BLaER1 treated with 17β-estradiol and CSF1 and Interleukin-3, amounts not matched to agents 10 nM and 100 nM (cell line): ENCODE results near the gene CAPNS1.

Experiments used
- H3K27ac ChIP-seq, 11 experiments: shearing (Covaris generic); formaldehyde crosslinking; 2 replicates each; pipeline ENCODE4 v1.8.1; 2022
- H3K27me3 ChIP-seq, 11 experiments: shearing (Covaris generic); formaldehyde crosslinking; 2 replicates each; pipeline ENCODE4 v1.8.1; 2022
- H3K36me3 ChIP-seq, 11 experiments: shearing (Covaris generic); formaldehyde crosslinking; 2 replicates each; pipeline ENCODE4 v1.8.1; 2022
- H3K4me1 ChIP-seq, 10 experiments: shearing (Covaris generic); formaldehyde crosslinking; 2 replicates each; pipeline ENCODE4 v1.8.1; 2022
- H3K4me2 ChIP-seq, 11 experiments: shearing (Covaris generic); formaldehyde crosslinking; 2 replicates each; pipeline ENCODE4 v1.8.1; 2022
- H3K4me3 ChIP-seq, 10 experiments: shearing (Covaris generic); formaldehyde crosslinking; 2 replicates each; pipeline ENCODE4 v1.8.1; 2022
- H3K9ac ChIP-seq, 11 experiments: shearing (Covaris generic); formaldehyde crosslinking; 2 replicates each; pipeline ENCODE4 v1.8.1; 2022
- H3K9me3 ChIP-seq, 11 experiments: shearing (Covaris generic); formaldehyde crosslinking; replicated peaks in 1 of 11; 2 replicates each; pipeline ENCODE4 v1.8.1; 2022
- H4K20me1 ChIP-seq, 11 experiments: shearing (Covaris generic); formaldehyde crosslinking; 2 replicates each; pipeline ENCODE4 v1.8.1; 2022
- Cebpa-rat ChIP-seq, 11 experiments: shearing (Covaris generic); IDR thresholded peaks; 2 replicates each; pipeline ENCODE4 v1.8.1; 2022

CAPNS1 gene

DNA sequence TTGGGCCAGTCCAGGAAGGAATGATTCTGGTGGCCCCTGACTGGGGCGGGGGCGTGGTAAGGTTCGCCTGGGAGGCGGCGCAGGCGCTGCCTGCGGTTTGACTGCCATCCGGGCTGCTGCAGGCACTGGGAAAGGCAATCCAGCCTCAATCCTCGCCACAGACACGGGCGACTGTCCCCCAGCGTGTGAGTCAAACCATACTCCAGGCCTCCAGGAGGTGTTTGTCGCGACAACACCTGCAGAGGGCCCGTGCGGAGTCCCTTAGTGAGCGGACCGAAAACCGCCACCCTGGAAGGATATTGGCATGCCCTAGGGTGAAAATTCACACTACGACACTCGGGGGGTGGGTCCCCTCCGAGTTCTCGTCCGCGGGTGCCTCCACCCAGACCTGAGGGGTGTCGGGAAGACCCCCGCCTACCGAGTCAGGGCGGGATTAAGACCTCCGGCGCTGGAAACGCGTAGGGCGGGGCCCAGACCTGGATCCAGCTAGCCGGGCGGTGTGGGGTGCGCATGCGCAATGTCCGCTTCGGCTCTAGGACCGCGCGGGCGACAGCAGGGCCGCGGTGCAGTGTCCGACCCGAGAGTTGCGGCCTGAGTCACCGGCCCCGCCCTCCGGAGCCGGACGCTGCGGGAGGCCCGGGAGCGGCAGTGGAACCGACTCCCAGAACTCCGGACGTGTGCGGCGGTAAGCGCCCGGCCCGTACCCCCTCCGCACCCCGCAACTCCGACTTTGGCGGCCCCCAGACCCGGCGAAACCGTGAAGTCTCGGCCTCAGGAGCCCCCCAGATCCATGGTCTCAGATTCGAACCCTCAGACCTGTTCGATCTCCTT, at the start of gene CAPNS1:
CAPNS1 (plus strand) TSS at position 594 of the 831 bp plus-strand sequence. CDS start 946 bp downstream, outside the sequence.
- H4K20me1 ChIP-seq, result peaks cover 14 to 30% (median 24%) of the 10 kb centered on the region in 11 experiments
- no peak for TF ChIP-seq Cebpa-rat (IDR thresholded peaks at IDR 0.05)
- H3K4me2 ChIP-seq, result peak within 1 kb of the TSS; percentile 68 to 91 (median 83)
- H3K9ac ChIP-seq, result peak within 1 kb of the TSS; percentile 92 to 98 (median 97)
- H3K27me3 ChIP-seq, result no peaks in the 10 kb centered on the region
- H3K27ac ChIP-seq, result peak within 1 kb of the TSS; percentile 91 to 98 (median 93)
- H3K4me1 ChIP-seq, result peaks cover 15 to 42% (median 22%) of the 10 kb centered on the region in 10 experiments
- H3K4me3 ChIP-seq, result peak within 1 kb of the TSS; percentile 84 to 99 (median 96)
- H3K36me3 ChIP-seq, result peaks cover 27 to 34% (median 30%) of the 10 kb centered on the region in 11 experiments
- H3K9me3 ChIP-seq, result no peaks in the 10 kb centered on the region

GRCh38 chr19:36090910-36091695, 48.8 kb upstream of the CAPNS1 start:
- no peaks in the 10 kb centered on the region for H3K4me1 ChIP-seq
- no peak overlapping the region for H3K27ac ChIP-seq
- H3K4me3 ChIP-seq, result no peak overlapping the region
- peaks cover 4 to 100% (median 98%) of the 10 kb centered on the region in 11 experiments for H3K36me3 ChIP-seq
- H3K27me3 ChIP-seq, result no peaks in the 10 kb centered on the region
- TF ChIP-seq Cebpa-rat (IDR thresholded peaks at IDR 0.05), result no peak
- H3K9ac ChIP-seq, result no peak overlapping the region
- no peaks in the 10 kb centered on the region for H3K9me3 ChIP-seq
- H4K20me1 ChIP-seq, result peaks cover 0 to 49% (median 0%) of the 10 kb centered on the region in 11 experiments; a peak in 4 of 22 replicates
- H3K4me2 ChIP-seq, result no peak overlapping the region

GRCh38 chr19:36092566-36092965, 47.3 kb upstream of the CAPNS1 start:
- TF ChIP-seq Cebpa-rat (IDR thresholded peaks at IDR 0.05), result no peak
- peaks cover 6 to 100% (median 96%) of the 10 kb centered on the region in 11 experiments; a peak in 21 of 22 replicates for H3K36me3 ChIP-seq
- peaks cover 0 to 43% (median 0%) of the 10 kb centered on the region in 11 experiments; a peak in 4 of 22 replicates for H4K20me1 ChIP-seq
- no peak overlapping the region for H3K4me2 ChIP-seq
- H3K4me1 ChIP-seq, result no peaks in the 10 kb centered on the region
- H3K9me3 ChIP-seq, result no peaks in the 10 kb centered on the region
- H3K27ac ChIP-seq, result no peak overlapping the region
- no peak overlapping the region for H3K4me3 ChIP-seq
- H3K9ac ChIP-seq, result 0 out of 22 replicates have a peak overlapping the region, but pooled peaks of 1 of the 11 experiments have one; percentile 22
- H3K27me3 ChIP-seq, result no peaks in the 10 kb centered on the region

DNA sequence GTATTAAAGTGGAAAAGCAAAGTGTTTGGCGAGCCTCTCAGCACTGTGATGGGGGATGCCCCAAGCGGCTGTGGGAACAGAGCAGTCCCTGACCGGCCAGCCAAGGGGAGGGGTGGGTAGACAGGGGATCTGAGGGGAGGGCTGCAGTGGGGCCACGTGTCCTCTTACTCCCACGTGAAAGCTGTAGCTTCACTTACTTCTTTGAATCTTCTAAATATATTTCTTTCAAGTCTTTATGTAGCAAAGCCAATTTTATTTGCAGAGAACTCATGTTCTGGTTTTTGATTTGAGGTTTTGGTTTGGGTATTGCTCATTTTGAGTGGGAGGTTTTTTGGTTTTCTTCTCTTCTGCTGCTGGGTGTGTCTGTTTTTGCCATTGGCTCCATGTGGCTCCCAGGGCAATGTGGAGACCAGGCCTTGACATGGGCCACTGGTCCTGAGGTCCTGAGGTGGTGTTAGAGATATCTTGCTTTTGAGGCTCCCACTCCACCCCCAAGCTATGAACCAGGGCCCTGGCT, 46.7 kb upstream of the CAPNS1 start:
- no peak overlapping the region for H3K4me2 ChIP-seq
- no peak overlapping the region for H3K27ac ChIP-seq
- peaks cover 6 to 100% (median 96%) of the 10 kb centered on the region in 11 experiments; a peak in 21 of 22 replicates for H3K36me3 ChIP-seq
- no peaks in the 10 kb centered on the region for H3K4me1 ChIP-seq
- H3K27me3 ChIP-seq, result no peaks in the 10 kb centered on the region
- H3K4me3 ChIP-seq, result no peak overlapping the region
- no peak overlapping the region for H3K9ac ChIP-seq
- H3K9me3 ChIP-seq, result no peaks in the 10 kb centered on the region
- no peak for TF ChIP-seq Cebpa-rat (IDR thresholded peaks at IDR 0.05)
- H4K20me1 ChIP-seq, result peaks cover 0 to 37% (median 0%) of the 10 kb centered on the region in 11 experiments; a peak in 4 of 22 replicates

GRCh38 chr19:36093687-36094086, 46.2 kb upstream of the CAPNS1 start:
- no peak overlapping the region for H3K9ac ChIP-seq
- no peak overlapping the region for H3K4me3 ChIP-seq
- TF ChIP-seq Cebpa-rat (IDR thresholded peaks at IDR 0.05), result no peak
- H4K20me1 ChIP-seq, result peaks cover 0 to 36% (median 0%) of the 10 kb centered on the region in 11 experiments; a peak in 4 of 22 replicates
- peaks cover 6 to 100% (median 96%) of the 10 kb centered on the region in 11 experiments; a peak in 21 of 22 replicates for H3K36me3 ChIP-seq
- no peaks in the 10 kb centered on the region for H3K27me3 ChIP-seq
- no peaks in the 10 kb centered on the region for H3K4me1 ChIP-seq
- no peak overlapping the region for H3K4me2 ChIP-seq
- no peaks in the 10 kb centered on the region for H3K9me3 ChIP-seq
- no peak overlapping the region for H3K27ac ChIP-seq

DNA sequence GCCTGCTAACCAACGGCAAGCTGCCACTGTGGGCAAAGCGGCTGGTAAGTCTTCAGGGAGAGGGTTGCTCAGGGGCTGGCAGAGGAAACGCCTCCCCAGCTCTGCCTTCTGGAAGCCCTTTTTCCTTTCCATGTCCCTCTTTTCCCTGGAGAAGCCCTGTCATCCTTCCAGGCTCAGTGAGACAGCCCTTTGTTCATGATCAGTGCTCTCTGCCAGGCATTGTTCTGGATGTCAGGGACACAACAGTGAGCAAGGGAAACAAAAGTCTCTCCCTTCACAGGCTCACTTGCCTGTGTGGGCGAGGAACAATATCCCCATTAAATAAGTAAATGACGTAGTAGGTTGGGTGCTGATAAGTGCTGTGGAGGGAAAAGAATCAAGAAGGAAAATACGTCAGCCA, 42.8 kb upstream of the CAPNS1 start:
- H3K4me2 ChIP-seq, result no peak overlapping the region
- H3K36me3 ChIP-seq, result peaks cover 6 to 100% (median 96%) of the 10 kb centered on the region in 11 experiments; a peak in 21 of 22 replicates
- peaks cover 0 to 35% (median 0%) of the 10 kb centered on the region in 11 experiments; a peak in 7 of 22 replicates for H4K20me1 ChIP-seq
- no peak overlapping the region for H3K4me3 ChIP-seq
- no peak overlapping the region for H3K9ac ChIP-seq
- H3K4me1 ChIP-seq, result peaks cover 0 to 6% (median 0%) of the 10 kb centered on the region in 10 experiments; a peak in 3 of 20 replicates
- no peaks in the 10 kb centered on the region for H3K27me3 ChIP-seq
- no peak for TF ChIP-seq Cebpa-rat (IDR thresholded peaks at IDR 0.05)
- no peaks in the 10 kb centered on the region for H3K9me3 ChIP-seq
- no peak overlapping the region; a peak in 1 of 22 replicates for H3K27ac ChIP-seq

- H4K20me1 ChIP-seq, result peaks cover 0 to 40% (median 0%) of the 10 kb centered on the region in 11 experiments; a peak in 6 of 22 replicates
- no peak overlapping the region for H3K27ac ChIP-seq
- H3K9me3 ChIP-seq, result no peaks in the 10 kb centered on the region
- TF ChIP-seq Cebpa-rat (IDR thresholded peaks at IDR 0.05), result no peak
- H3K4me2 ChIP-seq, result no peak overlapping the region
- no peak overlapping the region for H3K4me3 ChIP-seq
- H3K27me3 ChIP-seq, result no peaks in the 10 kb centered on the region
- no peak overlapping the region for H3K9ac ChIP-seq
- peaks cover 13 to 100% (median 96%) of the 10 kb centered on the region in 11 experiments; a peak in 21 of 22 replicates for H3K36me3 ChIP-seq
- peaks cover 0 to 6% (median 0%) of the 10 kb centered on the region in 10 experiments; a peak in 3 of 20 replicates for H3K4me1 ChIP-seq
Measured at GRCh38 chr19:36099166-36099785, 40.6 kb upstream of the CAPNS1 start.

GRCh38 chr19:36100476-36100875, 39.4 kb upstream of the CAPNS1 start:
- peaks cover 0 to 6% (median 0%) of the 10 kb centered on the region in 10 experiments; a peak in 3 of 20 replicates for H3K4me1 ChIP-seq
- no peak for TF ChIP-seq Cebpa-rat (IDR thresholded peaks at IDR 0.05)
- H3K36me3 ChIP-seq, result peaks cover 17 to 100% (median 96%) of the 10 kb centered on the region in 11 experiments; a peak in 21 of 22 replicates
- H3K27ac ChIP-seq, result no peak overlapping the region; a peak in 1 of 22 replicates
- no peak overlapping the region; a peak in 1 of 22 replicates for H3K4me2 ChIP-seq
- peaks cover 0 to 51% (median 0%) of the 10 kb centered on the region in 11 experiments; a peak in 7 of 22 replicates for H4K20me1 ChIP-seq
- H3K27me3 ChIP-seq, result no peaks in the 10 kb centered on the region
- H3K9ac ChIP-seq, result peak overlapping the region in 2 of 11 experiments; percentile 41; a peak in 2 of 22 replicates
- no peak overlapping the region for H3K4me3 ChIP-seq
- no peaks in the 10 kb centered on the region for H3K9me3 ChIP-seq
